ENCODE data around the gene OTX2.
A peak's percentile ranks its signal among the peaks of the same experiment; 100 is the strongest.

Gene OTX2

DNA sequence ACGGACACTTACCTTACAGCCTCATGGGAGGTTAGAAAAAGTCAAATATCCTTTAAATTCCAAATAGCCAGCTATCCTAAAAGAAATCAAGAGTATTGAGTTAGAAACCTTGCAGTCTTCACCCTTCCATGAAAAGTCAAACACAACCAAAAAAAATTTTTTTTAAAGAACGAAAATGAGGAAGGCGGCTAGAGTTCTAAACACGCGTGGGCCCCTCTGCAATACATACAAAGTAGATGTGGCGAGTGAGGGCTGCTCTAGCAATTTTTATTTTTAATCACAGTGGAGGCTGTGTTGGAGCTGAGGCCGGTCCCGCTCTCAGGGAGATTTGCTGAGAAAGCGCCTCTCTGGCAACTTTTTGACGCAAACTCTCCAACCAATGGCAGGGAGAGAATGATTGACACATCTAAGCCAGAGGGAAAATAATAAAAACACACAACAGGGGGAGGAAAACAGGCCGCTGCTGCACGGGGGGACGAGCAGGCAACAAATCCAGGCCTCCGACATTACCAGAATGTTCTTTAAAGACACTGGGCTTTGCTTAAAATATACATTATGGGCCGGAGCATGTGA, at the start of gene OTX2:
Gene OTX2, minus strand, starts transcription at position 333 of the 573 bp plus-strand sequence. CDS start 5,023 bp downstream, outside the sequence.
- no peak for DNase-seq
- in situ Hi-C loops (cut with MboI; ENCODE audit: low pct_unique_long_range_greater_than_20kb, low sequenced_read_pairs): no loop called here

DNA sequence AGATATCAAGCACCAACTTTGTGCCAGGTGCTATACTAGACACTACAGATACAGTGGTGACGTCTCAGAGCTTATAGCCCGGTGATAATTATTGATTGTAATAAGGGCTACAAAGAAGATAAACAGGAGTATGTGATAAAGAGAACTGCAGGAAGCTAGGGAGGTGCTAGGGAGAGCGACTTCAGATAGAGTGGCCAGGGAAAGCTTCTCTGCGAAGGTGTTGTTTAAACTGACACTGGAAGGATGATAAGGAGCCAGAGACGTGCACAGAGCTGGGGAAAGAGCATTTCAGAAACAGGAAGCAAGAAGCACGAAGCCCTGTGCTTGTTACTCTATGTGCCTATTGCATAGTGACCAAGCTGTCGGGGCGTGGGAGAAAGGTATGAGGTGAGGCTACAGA, 48.1 kb upstream of the OTX2 start:
- in situ Hi-C loops (cut with MboI; ENCODE audit: low pct_unique_long_range_greater_than_20kb, low sequenced_read_pairs): no loop called here
- DNase-seq: no peak

DNA sequence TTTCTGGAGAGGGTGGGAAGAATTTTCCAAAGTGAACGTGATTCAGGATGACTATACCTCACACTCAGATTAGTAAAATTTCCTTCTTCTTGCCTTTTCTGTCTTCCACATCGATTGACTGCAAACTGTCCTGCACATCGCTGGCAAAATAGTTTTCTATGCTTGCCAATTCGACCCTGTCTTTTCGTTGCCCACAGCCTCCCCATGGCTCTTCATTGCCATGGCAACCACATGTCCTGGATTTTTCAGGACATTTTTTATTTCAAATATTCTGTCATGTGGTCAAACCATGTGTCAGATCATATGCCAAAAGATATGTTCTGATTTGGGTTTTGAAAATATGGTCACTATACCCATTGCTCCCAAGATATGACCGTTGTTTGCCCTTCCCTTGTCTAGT, 46.9 kb upstream of the OTX2 start:
- in situ Hi-C loops (cut with MboI; ENCODE audit: low pct_unique_long_range_greater_than_20kb, low sequenced_read_pairs): no loop called here
- DNase-seq: no peak

DNA sequence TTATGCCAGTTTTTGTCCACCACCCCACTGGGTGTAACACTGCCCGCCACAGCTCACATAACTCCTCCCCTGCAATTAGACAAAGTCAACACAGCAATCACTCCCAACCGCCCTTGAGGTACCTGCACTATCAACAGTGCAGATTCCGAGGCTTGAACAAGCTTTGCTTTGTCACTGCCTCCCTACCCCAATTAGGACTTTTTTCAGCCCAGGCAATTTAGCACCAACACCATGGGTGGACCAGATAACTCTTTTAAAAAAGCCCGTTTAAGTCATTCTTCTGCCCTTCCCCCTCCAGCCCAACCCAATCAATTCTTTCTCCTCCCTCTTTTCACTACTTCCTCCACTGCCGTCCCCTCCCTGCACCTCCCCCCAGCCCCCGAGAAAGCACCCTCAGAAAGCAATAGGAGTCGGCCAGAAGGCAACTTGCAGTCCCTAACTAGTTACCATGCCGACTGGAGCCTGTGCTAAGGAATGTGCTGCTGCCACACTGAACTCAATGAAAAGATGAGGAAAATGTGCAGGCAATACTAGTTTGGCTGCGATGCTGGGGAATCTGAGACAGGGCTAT, 45.7 kb upstream of the OTX2 start:
- in situ Hi-C loops (cut with MboI; ENCODE audit: low pct_unique_long_range_greater_than_20kb, low sequenced_read_pairs): no loop called here
- peak; percentile 5 for DNase-seq

DNA sequence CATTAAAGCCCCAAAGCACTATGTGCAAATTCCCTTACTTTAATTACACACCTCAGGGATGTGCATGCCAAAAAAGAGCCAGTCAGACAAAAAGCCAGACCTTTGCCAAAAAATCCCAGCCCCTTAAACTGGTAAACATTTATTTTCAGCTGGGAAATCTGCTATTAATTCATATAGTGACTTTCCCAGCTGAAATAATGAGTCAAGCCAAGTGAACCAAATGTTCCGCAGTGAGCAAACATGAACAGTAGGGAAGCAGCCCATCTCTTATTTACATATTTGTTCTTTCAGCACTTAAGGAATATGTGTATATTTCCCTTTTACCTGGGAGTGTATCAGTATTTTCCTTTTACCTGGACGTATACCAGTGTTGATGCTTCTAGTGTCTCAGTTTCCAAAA, 44.0 kb upstream of the OTX2 start:
- in situ Hi-C loops (cut with MboI; ENCODE audit: low pct_unique_long_range_greater_than_20kb, low sequenced_read_pairs): no loop called here
- no peak for DNase-seq

DNA sequence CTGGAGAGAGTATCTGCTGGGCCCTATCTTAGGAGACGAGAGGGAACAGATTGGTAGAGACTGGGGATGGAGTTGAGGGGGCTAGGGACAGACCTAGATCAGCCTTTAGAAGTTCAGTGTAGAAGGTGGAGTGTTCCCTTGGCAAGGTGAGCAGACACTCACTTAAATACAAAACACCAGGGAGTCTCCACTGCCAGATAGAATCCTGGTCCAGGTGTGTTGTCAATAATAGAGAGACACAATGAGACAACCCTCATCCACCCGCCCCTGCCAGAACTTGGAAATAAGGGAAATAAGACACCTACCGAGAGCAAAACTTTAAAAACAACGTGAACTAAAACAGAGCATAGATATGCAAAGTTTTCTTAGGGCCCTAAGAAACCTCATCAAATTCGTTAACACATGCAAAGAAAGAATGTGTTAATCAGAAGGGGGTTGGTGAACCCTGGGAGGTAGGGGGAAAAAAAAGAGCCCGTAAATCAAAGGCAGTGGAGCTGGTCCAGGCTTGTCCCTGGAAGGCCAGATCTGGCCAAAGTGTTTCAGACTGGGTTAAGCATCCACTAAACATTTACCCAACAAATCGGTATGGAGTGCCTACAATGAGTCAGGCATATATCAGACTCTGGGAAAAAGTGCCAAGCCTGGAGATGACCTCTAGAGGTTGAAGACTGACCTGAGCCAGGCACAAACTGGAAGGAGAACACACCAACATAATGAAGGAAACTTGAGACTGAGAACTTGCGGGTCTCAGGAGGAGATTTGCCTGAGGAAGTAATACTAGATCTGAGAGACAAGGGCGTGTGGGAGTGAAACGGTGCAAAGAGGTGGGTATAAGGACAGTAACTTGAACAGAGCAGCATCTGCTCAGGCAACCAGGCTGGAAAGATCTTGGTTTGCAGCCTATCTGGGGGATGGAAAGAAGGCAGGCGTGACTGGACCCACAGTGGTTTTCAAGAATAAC, 37.0 kb upstream of the OTX2 start:
- in situ Hi-C loops (cut with MboI; ENCODE audit: low pct_unique_long_range_greater_than_20kb, low sequenced_read_pairs): no loop called here
- no peak for DNase-seq

DNA sequence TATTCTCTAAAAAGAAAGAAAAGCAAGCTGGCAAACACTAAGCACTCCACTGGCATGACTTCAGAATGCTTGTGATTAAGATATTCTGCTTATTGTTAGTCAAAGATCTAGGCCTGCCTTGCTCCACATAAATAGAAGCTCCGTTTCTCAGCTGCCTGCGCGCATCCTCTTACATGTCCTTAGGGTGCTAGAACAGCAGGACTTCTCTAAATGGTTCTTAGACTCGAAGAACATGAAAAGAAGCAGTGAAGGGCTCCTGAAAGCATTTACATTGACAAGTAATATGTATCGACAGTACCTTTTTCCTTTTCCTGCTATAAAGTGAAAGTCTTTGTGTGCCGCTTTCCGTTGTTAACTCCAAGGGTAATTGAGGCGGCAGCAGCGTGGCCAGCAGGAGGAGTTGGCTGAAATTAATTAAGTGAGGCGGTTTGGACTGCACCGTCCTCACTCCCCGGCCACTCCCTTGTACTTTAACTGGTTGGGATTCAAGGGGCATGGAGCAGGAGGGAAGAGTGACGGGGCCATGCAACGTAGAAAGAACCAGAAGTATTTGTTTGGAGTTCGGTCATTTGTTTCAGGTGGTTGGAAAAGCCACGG, 34.2 kb upstream of the OTX2 start:
- DNase-seq: no peak
- in situ Hi-C loops (cut with MboI; ENCODE audit: low pct_unique_long_range_greater_than_20kb, low sequenced_read_pairs): no loop called here

DNA sequence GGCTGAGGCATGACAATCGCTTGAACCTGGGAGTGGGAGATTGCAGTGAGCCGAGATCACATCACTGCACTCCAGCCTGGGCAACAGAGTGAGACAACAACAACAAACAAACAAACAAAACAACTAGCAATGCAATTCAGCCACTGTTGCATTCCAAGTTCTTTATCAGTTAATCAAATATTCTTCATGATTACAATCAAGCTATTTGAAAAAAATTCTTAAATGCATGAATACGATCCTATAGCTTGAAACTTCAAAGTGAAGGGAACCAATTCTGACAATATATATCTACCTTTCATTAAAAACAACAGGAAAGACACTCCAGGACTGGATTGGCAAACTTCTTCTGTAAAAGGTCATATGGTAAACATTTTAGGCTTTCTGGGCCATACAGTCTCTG, 31.3 kb upstream of the OTX2 start:
- in situ Hi-C loops (cut with MboI; ENCODE audit: low pct_unique_long_range_greater_than_20kb, low sequenced_read_pairs): no loop called here
- DNase-seq: no peak

DNA sequence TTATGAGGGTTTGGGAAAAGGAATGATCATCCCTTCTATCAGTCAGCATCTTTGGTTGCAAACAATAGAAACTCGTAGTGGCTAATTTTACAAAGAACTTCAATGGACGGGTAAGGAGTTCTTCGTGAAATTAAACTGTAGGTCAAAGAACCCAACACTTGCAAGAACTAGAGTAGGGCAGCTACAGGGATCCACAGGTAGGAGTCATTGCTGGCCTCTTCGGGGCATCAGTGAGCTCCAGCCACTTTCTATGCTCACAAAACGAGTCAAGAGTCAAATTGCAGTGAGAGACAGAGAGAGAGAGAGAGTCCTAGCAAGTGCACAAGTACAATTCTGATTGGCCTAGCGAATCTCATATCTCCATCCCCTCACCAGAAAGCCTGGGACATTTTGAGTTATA, 29.9 kb upstream of the OTX2 start:
- no peak for DNase-seq
- in situ Hi-C loops (cut with MboI; ENCODE audit: low pct_unique_long_range_greater_than_20kb, low sequenced_read_pairs): no loop called here

DNA sequence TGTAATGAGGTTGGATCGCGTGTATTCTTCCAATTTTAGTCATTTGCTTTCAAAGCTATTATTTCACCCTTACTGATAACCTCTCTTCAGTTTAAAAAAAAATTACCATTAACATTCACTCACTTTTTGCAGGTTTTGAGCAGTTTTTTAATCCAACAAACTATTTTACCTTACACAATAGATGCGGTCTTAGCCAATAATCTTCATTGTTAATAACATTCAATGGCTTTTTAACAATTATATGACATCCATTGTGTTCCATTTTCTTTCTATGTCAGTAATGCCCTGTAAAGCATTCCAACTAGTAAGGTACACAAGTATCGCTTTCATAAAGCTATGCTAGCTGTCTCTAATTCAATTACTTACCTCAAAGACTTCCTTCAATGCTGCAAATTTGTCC, 18.9 kb upstream of the OTX2 start:
- in situ Hi-C loops (cut with MboI; ENCODE audit: low pct_unique_long_range_greater_than_20kb, low sequenced_read_pairs): no loop called here
- DNase-seq: no peak

DNA sequence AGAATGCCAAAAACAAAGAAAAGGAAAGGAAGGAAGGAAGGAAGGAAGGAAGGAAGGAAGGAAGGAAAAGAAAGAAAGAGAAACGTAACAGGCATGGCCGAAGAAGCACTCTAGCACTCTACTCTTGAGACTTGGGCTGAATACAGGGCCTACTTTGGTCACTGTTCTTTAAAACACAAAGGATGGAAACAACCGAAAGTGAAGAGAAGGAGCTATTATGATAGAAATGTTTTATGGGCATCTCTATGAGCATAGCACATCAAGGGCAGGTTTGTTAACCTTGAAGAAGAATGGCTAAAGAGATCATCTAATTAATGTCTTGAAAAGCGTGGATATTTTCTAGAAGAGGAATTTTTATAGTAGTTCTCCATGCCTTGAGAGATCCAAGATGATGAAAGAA, 15.9 kb upstream of the OTX2 start:
- in situ Hi-C loops (cut with MboI; ENCODE audit: low pct_unique_long_range_greater_than_20kb, low sequenced_read_pairs): no loop called here
- DNase-seq: no peak

DNA sequence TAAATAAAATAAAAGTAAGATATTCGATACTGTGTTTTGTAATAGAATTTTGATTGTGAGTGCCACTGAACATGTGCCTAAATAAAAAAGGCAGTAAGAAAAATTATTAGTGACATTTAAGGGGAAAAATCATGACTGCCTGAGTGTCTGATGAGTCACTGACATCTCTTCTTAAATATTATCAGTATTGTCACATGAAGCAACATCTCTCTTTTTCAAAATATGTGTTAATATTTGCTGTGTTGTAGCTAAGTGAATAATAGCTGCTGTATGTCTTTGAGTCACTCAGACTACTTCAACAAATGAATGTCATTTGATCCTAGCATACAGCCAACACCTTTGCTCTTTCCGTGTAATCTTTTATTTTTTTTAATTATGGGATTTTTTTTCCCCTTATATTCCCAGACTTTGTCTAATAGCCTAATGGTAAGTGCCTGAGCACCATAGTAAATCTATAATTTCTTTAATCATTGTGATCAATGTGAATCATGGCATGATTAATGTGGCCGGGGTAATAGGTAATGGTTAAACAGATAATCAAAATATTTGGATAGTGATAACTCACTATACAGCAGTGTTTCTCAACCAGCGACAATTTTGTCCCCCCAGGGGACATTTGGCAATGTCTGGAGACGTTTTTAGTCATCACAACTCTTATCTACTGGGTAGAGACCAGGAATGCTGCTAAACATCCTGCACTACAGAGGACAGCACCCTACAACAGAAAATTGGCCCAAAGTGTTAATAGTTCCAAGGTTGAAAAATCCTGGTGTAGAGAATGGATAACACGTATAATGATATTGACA, 11.7 kb upstream of the OTX2 start:
- DNase-seq: no peak
- in situ Hi-C loops (cut with MboI; ENCODE audit: low pct_unique_long_range_greater_than_20kb, low sequenced_read_pairs): no loop called here

DNA sequence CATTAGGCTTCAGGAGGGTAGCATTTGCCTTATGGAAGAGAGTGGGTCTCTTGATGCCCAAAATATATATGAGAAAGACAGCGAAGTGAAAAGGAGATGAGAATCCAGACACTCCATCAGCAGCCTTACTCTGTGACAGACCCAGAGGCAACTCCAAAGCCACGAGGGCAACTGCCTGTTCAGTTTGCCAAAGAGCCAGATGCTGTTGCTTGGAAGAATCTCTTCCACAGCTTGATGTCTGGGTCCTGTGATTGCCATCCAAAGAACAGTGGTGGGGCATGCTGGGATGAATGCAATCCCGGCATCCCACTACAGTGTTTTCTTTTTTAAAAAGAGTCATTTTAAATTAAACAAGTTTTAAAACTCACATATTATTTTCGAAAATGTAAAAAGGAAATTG, 10.9 kb upstream of the OTX2 start:
- no peak for DNase-seq
- in situ Hi-C loops (cut with MboI; ENCODE audit: low pct_unique_long_range_greater_than_20kb, low sequenced_read_pairs): no loop called here

DNA sequence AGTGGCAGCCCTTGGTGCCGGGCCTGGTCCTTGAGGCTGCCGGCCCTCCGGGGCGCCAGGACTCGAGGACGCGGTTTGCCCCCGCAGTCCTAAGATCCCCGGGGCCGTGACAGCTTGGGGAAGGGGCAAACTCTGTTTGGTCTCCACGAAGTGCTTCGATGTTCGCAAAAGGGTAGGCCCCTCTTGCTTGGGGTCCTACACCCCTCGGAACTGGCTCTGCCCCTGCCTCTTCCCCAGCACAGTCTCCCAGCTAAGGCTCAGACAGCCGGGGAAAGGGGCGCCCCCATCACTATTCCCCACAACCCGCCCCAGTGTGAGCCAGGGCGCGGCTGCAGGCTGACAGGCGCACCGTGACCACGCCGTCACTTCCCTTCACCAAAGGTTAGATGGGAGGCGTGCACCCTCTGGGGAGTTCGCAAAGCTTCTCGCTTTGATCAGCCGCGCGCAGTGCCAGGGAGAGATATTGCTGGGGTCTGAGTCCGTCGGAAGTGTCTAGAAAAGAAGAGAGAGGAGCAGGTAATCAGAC, 7.2 kb upstream of the OTX2 start:
- DNase-seq: no peak
- in situ Hi-C loops (cut with MboI; ENCODE audit: low pct_unique_long_range_greater_than_20kb, low sequenced_read_pairs): no loop called here

DNA sequence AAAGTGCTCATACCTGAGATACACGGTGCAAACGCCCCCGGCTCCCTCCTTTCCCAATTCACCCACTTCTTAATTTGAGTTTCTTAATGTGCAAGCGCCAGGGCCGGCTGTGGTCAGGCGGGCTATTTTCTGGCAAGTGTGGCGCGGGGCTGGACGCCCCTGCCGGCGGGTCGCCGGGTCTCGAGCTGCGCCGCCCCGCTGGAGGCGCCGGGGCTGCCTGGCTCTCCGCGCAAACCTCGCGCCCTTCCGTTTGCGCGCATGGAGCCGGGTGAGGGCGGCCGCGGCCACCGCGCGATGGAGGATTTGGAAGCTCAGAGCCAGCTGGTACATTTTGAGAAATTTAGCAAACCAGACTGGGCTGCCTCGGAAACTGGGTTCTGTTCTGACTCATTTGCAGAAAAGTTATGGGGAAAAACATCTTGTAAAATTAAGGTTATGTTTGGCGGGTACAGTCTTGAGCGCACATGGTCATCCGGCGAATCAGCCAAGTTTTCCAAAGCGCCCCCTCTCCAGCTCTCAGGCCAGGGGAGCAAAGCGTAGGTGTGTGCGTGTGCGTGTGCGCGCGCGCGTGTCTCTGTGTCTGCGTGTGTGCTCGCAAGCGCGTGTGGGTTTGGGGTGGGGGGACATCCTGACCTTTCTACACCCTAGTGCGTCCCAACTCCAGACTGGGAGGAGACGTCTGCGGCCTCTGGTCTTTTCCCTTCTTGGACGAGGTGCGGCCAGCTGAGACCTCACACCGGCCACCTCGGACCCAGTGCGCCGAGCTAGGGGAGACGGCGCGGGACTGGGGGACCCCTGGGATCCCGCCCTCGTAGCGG, 6.5 kb upstream of the OTX2 start:
- in situ Hi-C loops (cut with MboI; ENCODE audit: low pct_unique_long_range_greater_than_20kb, low sequenced_read_pairs): no loop called here
- no peak for DNase-seq

DNA sequence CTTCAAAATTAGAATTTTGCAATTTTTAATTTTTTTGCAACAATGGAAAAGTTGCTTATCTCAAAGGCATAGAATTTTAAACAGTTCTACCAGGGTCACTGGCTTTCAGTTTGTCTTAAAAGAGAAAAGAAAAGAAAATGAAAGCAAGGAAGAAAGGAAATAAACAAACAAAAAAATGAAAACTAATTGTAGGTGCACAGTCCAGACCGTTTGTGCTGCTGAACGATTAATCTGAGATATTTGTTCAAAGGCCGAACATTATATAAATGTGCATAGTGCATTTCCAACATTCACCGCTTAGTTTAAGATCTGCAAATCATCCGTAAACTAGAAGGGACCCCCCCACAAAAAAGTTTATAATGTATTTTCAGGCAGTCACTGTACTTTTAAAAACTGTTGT, 5.5 kb upstream of the OTX2 start:
- no peak for DNase-seq
- in situ Hi-C loops (cut with MboI; ENCODE audit: low pct_unique_long_range_greater_than_20kb, low sequenced_read_pairs): no loop called here

DNA sequence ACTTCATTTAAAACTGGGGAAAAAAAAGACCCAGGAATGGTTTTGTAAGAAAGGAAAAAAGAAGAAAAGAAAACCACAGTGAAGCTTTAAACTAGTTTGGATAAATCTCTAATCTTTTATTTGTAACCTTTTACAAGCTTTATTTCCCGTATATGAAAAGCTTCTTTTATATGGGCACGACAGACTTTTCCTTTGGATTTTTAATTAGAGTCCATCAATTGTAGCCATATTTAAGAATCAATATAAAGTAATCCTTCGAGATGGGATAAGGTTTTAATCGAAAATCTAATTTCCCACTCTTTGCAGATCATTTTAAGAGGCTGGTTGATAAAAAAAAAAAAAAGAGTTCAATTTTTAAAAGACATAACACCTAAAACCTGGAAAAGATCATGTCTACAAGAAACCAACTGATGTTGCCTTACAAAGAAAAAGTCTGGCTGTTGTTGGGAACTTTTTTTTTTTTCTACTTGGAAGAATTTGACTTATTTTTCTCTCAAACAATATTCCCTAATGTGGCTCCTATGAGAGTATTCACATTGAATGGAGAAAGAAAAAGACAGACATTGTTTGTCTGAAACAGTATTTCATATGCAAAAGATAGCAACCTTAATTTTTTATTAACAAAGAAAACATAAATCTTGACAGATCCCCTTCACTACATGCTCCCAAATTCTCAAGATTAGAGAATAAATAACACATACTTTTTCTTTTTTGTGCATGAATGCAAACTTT, 4.9 kb upstream of the OTX2 start:
- in situ Hi-C loops (cut with MboI; ENCODE audit: low pct_unique_long_range_greater_than_20kb, low sequenced_read_pairs): no loop called here

DNA sequence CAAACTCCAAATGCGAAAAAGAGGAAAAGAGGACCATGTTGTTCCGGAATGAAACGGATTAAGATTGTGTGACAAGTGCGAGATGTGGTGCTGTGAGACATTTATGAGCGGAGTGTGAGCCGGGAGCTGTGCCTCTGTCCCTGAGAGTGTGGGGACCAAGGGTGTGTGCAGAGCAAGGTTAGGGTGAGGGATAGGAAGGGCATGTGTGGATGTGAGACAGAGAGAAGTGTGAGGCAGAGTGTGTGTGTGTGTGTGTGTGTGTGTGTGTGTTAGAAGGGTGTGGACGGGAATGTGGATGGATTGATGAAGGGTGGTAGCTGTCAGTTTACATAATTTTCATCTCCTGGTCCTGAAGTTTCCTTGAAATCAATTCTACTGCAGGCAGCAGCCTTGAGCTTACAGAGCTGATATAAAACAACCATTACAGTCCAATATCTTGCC, 4.3 kb upstream of the OTX2 start:
- in situ Hi-C loops (cut with MboI; ENCODE audit: low pct_unique_long_range_greater_than_20kb, low sequenced_read_pairs): no loop called here
- no peak for DNase-seq

More for the DNA sequence above, 4.9 kb upstream of the OTX2 start:
- DNase-seq: no peak
